Mesendoderm (in vitro differentiated cells): ENCODE measurements around the gene VBP1. TPM values are rescaled to one million over a fixed set of nuclear protein-coding genes. Genes with fewer than 3 reads are reported as not detected.
A peak's percentile ranks its signal among the peaks of the same experiment; 100 is the strongest.

Experiments
- DNase-seq: peaks from one replicate; pipeline ENCODE4 v3.0.0; 2013
- H2AK5ac ChIP-seq: 2 replicates; pipeline ENCODE4 v1.6.1; 2013; ENCODE audit warnings: low read length, inconsistent platforms
- H2BK120ac ChIP-seq: 2 replicates; pipeline ENCODE4 v1.6.1; 2013; ENCODE audit warnings: low read depth, mild to moderate bottlenecking, low read length, moderate library complexity, mixed read lengths
- H2BK15ac ChIP-seq: replicated peaks from 2 replicates; pipeline ENCODE4 v1.6.1; 2013; ENCODE audit warnings: low read depth, mild to moderate bottlenecking, moderate library complexity
- H2BK5ac ChIP-seq: 2 replicates; pipeline ENCODE4 v1.6.1; 2013; ENCODE audit warnings: low read length, inconsistent platforms
- H3K18ac ChIP-seq: 2 replicates; pipeline ENCODE4 v1.6.1; 2013; ENCODE audit warnings: mild to moderate bottlenecking, low read length, mixed read lengths
- H3K23ac ChIP-seq: one replicate; pipeline ENCODE4 v1.6.1; 2013; ENCODE audit warnings: low read length
- H3K27ac ChIP-seq: 2 replicates; pipeline ENCODE4 v1.5.1; 2013; ENCODE audit warnings: low read depth, mild to moderate bottlenecking, inconsistent platforms, low read length, moderate library complexity
- H3K27me3 ChIP-seq: 2 replicates; pipeline ENCODE4 v1.6.1; 2013; ENCODE audit warnings: low read length, control low read depth, mild to moderate bottlenecking, inconsistent platforms; ENCODE audit not compliant: insufficient read depth, poor library complexity
- H3K36me3 ChIP-seq: 2 replicates; pipeline ENCODE4 v1.6.1; 2013; ENCODE audit warnings: low read length, inconsistent platforms; ENCODE audit not compliant: control insufficient read depth, insufficient read depth
- H3K4ac ChIP-seq: one replicate; pipeline ENCODE4 v1.6.1; 2013; ENCODE audit warnings: low read depth, mild to moderate bottlenecking, low read length, moderate library complexity
- H3K4me1 ChIP-seq: 2 replicates; pipeline ENCODE4 v1.6.1; 2013; ENCODE audit warnings: low read depth, low read length, inconsistent platforms; ENCODE audit not compliant: control insufficient read depth
- H3K4me2 ChIP-seq: 2 replicates; pipeline ENCODE4 v1.6.1; 2013; ENCODE audit warnings: low read length
- H3K4me3 ChIP-seq: 2 replicates; pipeline ENCODE4 v1.5.1; 2013; ENCODE audit warnings: mild to moderate bottlenecking, low read length
- H3K56ac ChIP-seq: one replicate; pipeline ENCODE4 v1.6.1; 2013; ENCODE audit warnings: low read length
- H3K79me1 ChIP-seq: 2 replicates; pipeline ENCODE4 v1.6.1; 2013; ENCODE audit warnings: low read length, inconsistent platforms
- H3K79me2 ChIP-seq: 2 replicates; pipeline ENCODE4 v1.6.1; 2013; ENCODE audit warnings: mild to moderate bottlenecking, low read length; ENCODE audit not compliant: control insufficient read depth, insufficient read depth
- H3K9ac ChIP-seq: 2 replicates; pipeline ENCODE4 v1.6.1; 2013; ENCODE audit warnings: low read length, inconsistent platforms
- H4K5ac ChIP-seq: one replicate; pipeline ENCODE4 v1.6.1; 2013; ENCODE audit warnings: low read length
- H4K8ac ChIP-seq: one replicate; pipeline ENCODE4 v1.6.1; 2013; ENCODE audit warnings: low read depth, mild to moderate bottlenecking, control low read depth, low read length, moderate library complexity
- WGBS: extraction: QIAGEN DNeasy Blood & Tissue Kit; methylation state at CpG from one replicate; pipeline ENCODE4 v1.1.7; 2013; ENCODE audit warnings: low lambda C conversion rate, missing lambda C conversion rate; ENCODE audit not compliant: insufficient coverage; ENCODE audit errors: extremely low coverage; 5-methylcytosine and 5-hydroxymethylcytosine counted together
- polyA plus RNA-seq, 2 experiments: library from polyadenylated mRNA; stranded (reverse); fragments of 200-250 nt; gene quantifications; one replicate each; pipeline ENCODE4 v1.2.3, GENCODE V29; 2013

Gene VBP1, protein sequence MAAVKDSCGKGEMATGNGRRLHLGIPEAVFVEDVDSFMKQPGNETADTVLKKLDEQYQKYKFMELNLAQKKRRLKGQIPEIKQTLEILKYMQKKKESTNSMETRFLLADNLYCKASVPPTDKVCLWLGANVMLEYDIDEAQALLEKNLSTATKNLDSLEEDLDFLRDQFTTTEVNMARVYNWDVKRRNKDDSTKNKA
- polyA plus RNA-seq (2013, experiment 1 of 2) = 58.6 TPM
- 56.9 TPM for polyA plus RNA-seq (2013, experiment 2 of 2)

DNA sequence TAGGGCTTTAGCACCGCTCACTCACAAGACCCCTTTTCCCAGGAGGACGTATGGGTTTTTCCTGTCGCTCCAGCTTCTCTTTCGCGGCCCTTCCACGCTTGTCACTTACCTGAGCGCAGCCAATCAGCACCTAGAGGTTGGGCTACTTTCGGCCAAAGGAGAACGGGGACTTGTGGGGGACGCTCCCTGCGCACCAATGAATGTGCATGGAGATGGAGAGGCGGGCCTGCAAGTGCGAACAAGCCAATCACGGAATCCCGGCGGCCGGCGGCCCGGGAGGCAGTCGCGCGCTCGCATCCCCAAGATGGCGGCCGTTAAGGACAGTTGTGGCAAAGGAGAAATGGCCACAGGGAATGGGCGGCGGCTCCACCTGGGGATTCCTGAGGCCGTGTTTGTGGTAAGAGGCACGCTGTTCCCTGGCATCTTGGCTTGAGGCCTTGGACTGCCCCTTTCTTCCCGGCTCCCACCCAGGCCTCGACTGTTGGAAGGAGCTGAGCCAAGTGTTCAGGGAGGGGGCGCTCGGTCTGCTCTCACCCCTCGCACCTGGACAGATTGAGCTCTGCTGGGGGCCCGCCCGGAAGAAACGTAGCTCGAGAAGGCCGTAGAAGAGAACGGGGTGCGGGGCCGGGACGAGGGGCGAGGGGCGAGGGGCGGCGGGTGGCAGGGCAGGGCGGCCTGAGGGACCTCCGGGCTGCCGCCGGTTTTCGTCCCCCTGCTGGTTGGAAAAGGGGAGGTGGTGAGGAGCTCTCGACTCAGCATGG is at the start of gene VBP1:
VBP1 (plus strand) TSS at position 282 of the 761 bp plus-strand sequence; CDS start at position 305, 23 bp downstream.
- no peak within 1 kb of the TSS for H4K5ac ChIP-seq
- peak within 1 kb of the TSS; percentile 83 for H3K27ac ChIP-seq
- H2BK120ac ChIP-seq = no peak within 1 kb of the TSS
- H3K4me2 ChIP-seq = peak within 1 kb of the TSS; percentile 10
- H2BK15ac ChIP-seq = no peak within 1 kb of the TSS
- H3K18ac ChIP-seq = peak within 1 kb of the TSS; percentile 98
- H4K8ac ChIP-seq = no peak within 1 kb of the TSS
- H3K4ac ChIP-seq = peak within 1 kb of the TSS; percentile 70
- peak; percentile 99 for DNase-seq
- no peaks in the 10 kb centered on the region for H3K36me3 ChIP-seq
- no peak within 1 kb of the TSS for H2AK5ac ChIP-seq
- peaks cover 17% of the 10 kb centered on the region for H3K79me2 ChIP-seq
- H3K23ac ChIP-seq = no peak within 1 kb of the TSS
- no CpG with 5 or more reads among the region's 53 CpGs for WGBS
- no peaks in the 10 kb centered on the region for H3K79me1 ChIP-seq
- peak within 1 kb of the TSS; percentile 95 for H3K56ac ChIP-seq
- no peak within 1 kb of the TSS for H2BK5ac ChIP-seq
- H3K27me3 ChIP-seq = no peaks in the 10 kb centered on the region
- H3K9ac ChIP-seq = peak within 1 kb of the TSS; percentile 88
- peak within 1 kb of the TSS; percentile 85 for H3K4me3 ChIP-seq
- H3K4me1 ChIP-seq = no peaks in the 10 kb centered on the region

DNA sequence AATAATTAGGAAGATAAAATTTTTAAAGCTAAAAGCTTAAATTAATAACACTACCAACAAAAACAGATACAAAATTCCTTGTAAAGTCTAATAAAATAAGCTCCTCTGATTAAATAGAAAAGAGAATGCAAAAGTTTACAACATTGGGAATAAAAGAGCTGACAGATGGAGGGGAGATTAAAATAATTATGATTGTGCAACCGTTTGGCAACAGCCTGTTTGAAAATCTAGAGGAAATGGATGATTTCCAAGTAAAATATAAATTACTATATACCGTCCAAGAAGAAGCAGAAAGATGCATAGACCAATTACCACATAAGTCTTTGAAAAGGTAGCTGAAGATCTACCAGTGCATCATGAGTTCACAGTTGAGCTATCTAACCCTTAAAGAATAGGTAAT is 46.4 kb upstream of the VBP1 start:
- no peaks in the 10 kb centered on the region for H3K79me2 ChIP-seq
- no peak overlapping the region for H4K5ac ChIP-seq
- H3K23ac ChIP-seq = no peak overlapping the region
- no peak overlapping the region for H2BK120ac ChIP-seq
- no peaks in the 10 kb centered on the region for H3K27me3 ChIP-seq
- no peak overlapping the region for H4K8ac ChIP-seq
- H3K36me3 ChIP-seq = no peaks in the 10 kb centered on the region
- no CpG with 5 or more reads among the region's 2 CpGs for WGBS
- no peak overlapping the region for H2BK15ac ChIP-seq
- H3K79me1 ChIP-seq = no peaks in the 10 kb centered on the region
- no peak overlapping the region for H2AK5ac ChIP-seq
- no peak overlapping the region for H3K27ac ChIP-seq
- H2BK5ac ChIP-seq = no peak overlapping the region
- H3K4me1 ChIP-seq = no peaks in the 10 kb centered on the region
- no peak overlapping the region for H3K4me2 ChIP-seq
- no peak overlapping the region for H3K4me3 ChIP-seq
- H3K4ac ChIP-seq = no peak overlapping the region
- H3K18ac ChIP-seq = no peak overlapping the region
- H3K9ac ChIP-seq = no peak overlapping the region
- H3K56ac ChIP-seq = no peak overlapping the region
- no peak for DNase-seq

DNA sequence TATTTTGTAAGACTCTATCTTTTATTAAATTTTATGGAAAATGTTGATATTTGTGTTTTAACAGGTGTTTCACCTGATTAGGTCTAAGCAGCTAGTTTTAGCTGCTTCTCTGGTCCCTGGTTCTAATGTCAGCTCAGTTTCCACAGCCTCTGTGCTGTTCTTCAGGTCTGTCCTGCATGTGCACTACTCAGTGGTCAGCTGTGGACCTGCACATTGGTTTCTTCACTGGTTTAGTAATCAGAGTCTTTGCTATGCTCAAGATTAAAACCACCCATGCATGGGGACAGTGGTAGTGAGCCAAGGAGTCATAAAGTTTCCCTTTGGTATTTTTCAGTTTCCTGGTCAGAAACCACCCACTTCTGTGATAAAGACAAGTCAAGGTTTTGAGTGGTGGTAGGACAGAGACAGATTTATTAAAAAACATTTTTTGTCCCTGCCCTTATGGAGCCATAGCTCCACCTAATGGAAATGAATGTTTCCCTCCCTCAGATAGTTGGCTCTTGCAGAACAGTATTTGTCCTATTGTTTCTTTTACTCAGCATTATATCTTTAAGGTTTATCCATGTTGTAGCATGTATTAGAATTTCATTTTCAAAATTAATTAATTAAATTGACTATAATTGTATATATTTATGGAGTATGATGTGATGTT is 36.8 kb upstream of the VBP1 start:
- no peak overlapping the region for H4K8ac ChIP-seq
- no peak overlapping the region for H3K27ac ChIP-seq
- no peaks in the 10 kb centered on the region for H3K27me3 ChIP-seq
- H2AK5ac ChIP-seq = no peak overlapping the region
- H3K56ac ChIP-seq = no peak overlapping the region
- H3K18ac ChIP-seq = no peak overlapping the region
- no peak overlapping the region for H3K4me3 ChIP-seq
- H3K79me1 ChIP-seq = no peaks in the 10 kb centered on the region
- no peak overlapping the region for H2BK5ac ChIP-seq
- no peak overlapping the region for H2BK15ac ChIP-seq
- H3K4me1 ChIP-seq = no peaks in the 10 kb centered on the region
- H3K4me2 ChIP-seq = no peak overlapping the region
- H4K5ac ChIP-seq = no peak overlapping the region
- H3K9ac ChIP-seq = no peak overlapping the region
- no peak overlapping the region for H3K23ac ChIP-seq
- H3K36me3 ChIP-seq = no peaks in the 10 kb centered on the region
- no peak overlapping the region for H3K4ac ChIP-seq
- no peaks in the 10 kb centered on the region for H3K79me2 ChIP-seq
- no peak overlapping the region for H2BK120ac ChIP-seq
- no peak for DNase-seq

DNA sequence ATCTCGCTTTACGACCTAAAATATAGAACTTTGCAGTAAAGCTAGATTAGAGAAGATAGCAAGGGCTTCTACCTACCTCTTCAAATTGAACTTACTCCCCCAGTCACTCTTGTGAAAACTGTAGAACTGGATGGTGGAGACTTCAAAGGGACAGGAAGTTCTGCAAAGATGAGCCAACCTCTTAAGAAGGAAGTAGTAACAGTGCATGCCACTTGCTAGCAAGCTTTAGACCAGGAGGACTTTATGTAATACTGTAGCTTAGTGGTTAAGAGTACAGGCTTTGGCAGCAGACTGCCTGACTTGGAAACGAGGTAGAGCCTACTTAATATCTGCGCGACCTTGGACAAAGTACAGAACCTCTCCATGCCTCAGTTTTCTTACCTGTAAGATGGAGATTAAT is 27.5 kb upstream of the VBP1 start:
- no peak overlapping the region for H2AK5ac ChIP-seq
- no peaks in the 10 kb centered on the region for H3K79me2 ChIP-seq
- no peak overlapping the region for H3K4ac ChIP-seq
- no peak overlapping the region for H2BK120ac ChIP-seq
- no peak overlapping the region for H4K8ac ChIP-seq
- H3K79me1 ChIP-seq = no peaks in the 10 kb centered on the region
- H3K36me3 ChIP-seq = no peaks in the 10 kb centered on the region
- H3K4me3 ChIP-seq = no peak overlapping the region
- no peak overlapping the region for H4K5ac ChIP-seq
- H3K18ac ChIP-seq = no peak overlapping the region
- H3K27me3 ChIP-seq = no peaks in the 10 kb centered on the region
- H3K4me1 ChIP-seq = no peaks in the 10 kb centered on the region
- H2BK15ac ChIP-seq = no peak overlapping the region
- no peak overlapping the region for H3K56ac ChIP-seq
- H3K23ac ChIP-seq = no peak overlapping the region
- no peak overlapping the region for H3K4me2 ChIP-seq
- H2BK5ac ChIP-seq = no peak overlapping the region
- no peak overlapping the region for H3K9ac ChIP-seq
- WGBS = no CpG with 5 or more reads among the region's 5 CpGs
- no peak for DNase-seq
- no peak overlapping the region for H3K27ac ChIP-seq

DNA sequence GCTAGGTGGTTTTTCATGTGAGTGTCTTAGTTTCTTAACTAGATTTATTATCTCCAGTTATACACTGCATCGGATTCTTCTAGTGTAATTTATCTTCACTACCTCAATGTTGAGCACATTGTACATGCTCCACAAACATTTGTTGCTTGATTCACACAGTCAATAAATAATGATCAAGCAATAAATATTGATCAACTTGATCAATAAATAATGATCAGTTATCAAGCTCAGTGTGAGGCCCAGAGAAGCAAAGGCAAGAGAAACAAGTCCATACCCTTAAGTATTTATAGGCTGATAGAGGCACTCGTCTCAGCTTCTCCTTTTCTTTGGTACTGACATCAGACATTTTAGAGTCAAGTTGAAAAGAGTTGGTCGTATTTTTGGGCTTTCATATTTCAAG is 5.1 kb upstream of the VBP1 start:
- H3K27ac ChIP-seq = no peak overlapping the region
- H2BK120ac ChIP-seq = no peak overlapping the region
- no peak overlapping the region for H3K18ac ChIP-seq
- no peak overlapping the region for H2BK15ac ChIP-seq
- H2BK5ac ChIP-seq = no peak overlapping the region
- no peak overlapping the region for H4K8ac ChIP-seq
- no peaks in the 10 kb centered on the region for H3K4me1 ChIP-seq
- no CpG with 5 or more reads among the region's 3 CpGs for WGBS
- H3K79me1 ChIP-seq = no peaks in the 10 kb centered on the region
- no peaks in the 10 kb centered on the region for H3K27me3 ChIP-seq
- no peak overlapping the region for H3K56ac ChIP-seq
- no peak for DNase-seq
- no peak overlapping the region for H2AK5ac ChIP-seq
- H3K36me3 ChIP-seq = no peaks in the 10 kb centered on the region
- H4K5ac ChIP-seq = no peak overlapping the region
- no peak overlapping the region for H3K4me3 ChIP-seq
- no peak overlapping the region for H3K9ac ChIP-seq
- no peak overlapping the region for H3K4me2 ChIP-seq
- H3K23ac ChIP-seq = no peak overlapping the region
- H3K4ac ChIP-seq = no peak overlapping the region
- no peaks in the 10 kb centered on the region for H3K79me2 ChIP-seq
